Kidney (tissue), 14 donors: ENCODE measurements around the gene OR2M5. TPM values are rescaled to one million over a fixed set of nuclear protein-coding genes. Genes with fewer than 3 reads are reported as not detected.

ENCODE experiments used
- DNase-seq, 5 donors: peaks; one replicate each; pipeline ENCODE4 v3.0.0-alpha.2; 2013 to 2020
- FAIRE-seq: peaks from 2 replicates; lab custom pipeline; 2012; peaks lifted over from hg19 to GRCh38; lab: Jason Lieb, UNC
- H3K27ac ChIP-seq, 2 donors: one replicate each; pipeline ENCODE4 v1.7.0; 2013; ENCODE audit warnings: low read depth in 2 of 2, low read length in 2 of 2, inconsistent platforms in 1 of 2
- H3K27me3 ChIP-seq: one replicate; pipeline ENCODE4 v1.7.1; 2013; ENCODE audit warnings: low read length, inconsistent platforms; ENCODE audit not compliant: control insufficient read depth, insufficient read depth
- H3K36me3 ChIP-seq, 3 donors: one replicate each; pipeline versions ENCODE4 v1.7.0 to v1.7.1; 2013; ENCODE audit warnings: low read length in 3 of 3, control low read depth in 1 of 3, inconsistent platforms in 1 of 3; ENCODE audit not compliant: insufficient read depth in 3 of 3, control insufficient read depth in 2 of 3
- H3K4me1 ChIP-seq, 3 donors: one replicate each; pipeline versions ENCODE4 v1.7.0 to v1.7.1; 2013; ENCODE audit warnings: low read length in 3 of 3, inconsistent platforms in 1 of 3, low read depth in 1 of 3; ENCODE audit not compliant: control insufficient read depth in 2 of 3, insufficient read depth in 2 of 3
- H3K4me3 ChIP-seq, 3 donors: one replicate each; pipeline versions ENCODE4 v1.7.0 to v1.8.1; 2013; ENCODE audit warnings: low read length in 3 of 3, control low read depth in 1 of 3, inconsistent platforms in 1 of 3
- H3K9ac ChIP-seq, 3 donors: one replicate each; pipeline versions ENCODE4 v1.7.0 to v1.7.1; 2013; ENCODE audit warnings: low read length in 3 of 3, control low read depth in 1 of 3, inconsistent platforms in 1 of 3
- H3K9me3 ChIP-seq, 3 donors: one replicate each; pipeline versions ENCODE4 v1.7.0 to v1.7.1; 2013; ENCODE audit warnings: low read length in 3 of 3, control low read depth in 1 of 3, inconsistent platforms in 1 of 3; ENCODE audit not compliant: control insufficient read depth in 2 of 3, insufficient read depth in 1 of 3
- intact Hi-C: fragments of 100-400 bp; cut with DNase I; formaldehyde crosslinking; loops from one replicate; pipeline ENCODE4 v1.11.1; 2022
- polyA plus RNA-seq: library from polyadenylated mRNA; stranded (reverse); fragments of 350-450 nt; fragmentation: Illumina TruSeq; extraction: RNeasy Lipid Tissue Mini Kit (QIAGEN cat#74804); gene quantifications from one replicate; pipeline ENCODE4 v1.2.3, GENCODE V29; 2014; ENCODE audit warnings: low read depth, low replicate concordance; ENCODE audit not compliant: insufficient read depth
- total RNA-seq: library from RNA; stranded (reverse); fragmentation: NEBNext Ultra II Directional; extraction: Animal tissue kit (Norgen Biotek cat#: 25700); gene quantifications from one replicate; pipeline ENCODE4 v1.2.1, GENCODE V29; 2021
- TF ChIP-seq, protein P1 (sequence below): IDR thresholded peaks from 3 replicates; pipeline ENCODE4 v1.5.1; 2012; ENCODE audit warnings: mild to moderate bottlenecking, moderate library complexity, borderline replicate concordance; ENCODE audit not compliant: insufficient read depth; ENCODE audit errors: extremely low read depth
- donor health status: control.
- donor health status: control.
- donor health status: control.
- donor health status: control.
- donor health status: control.
- donor health status: DM: yes; HTN: yes; CAD: no.
- donor health status: Normal renal cell carcinoma (clear cell type).

OR2M5 gene
- total and polyA plus RNA-seq, 2 donors from 2014 or later, result not detected

DNA sequence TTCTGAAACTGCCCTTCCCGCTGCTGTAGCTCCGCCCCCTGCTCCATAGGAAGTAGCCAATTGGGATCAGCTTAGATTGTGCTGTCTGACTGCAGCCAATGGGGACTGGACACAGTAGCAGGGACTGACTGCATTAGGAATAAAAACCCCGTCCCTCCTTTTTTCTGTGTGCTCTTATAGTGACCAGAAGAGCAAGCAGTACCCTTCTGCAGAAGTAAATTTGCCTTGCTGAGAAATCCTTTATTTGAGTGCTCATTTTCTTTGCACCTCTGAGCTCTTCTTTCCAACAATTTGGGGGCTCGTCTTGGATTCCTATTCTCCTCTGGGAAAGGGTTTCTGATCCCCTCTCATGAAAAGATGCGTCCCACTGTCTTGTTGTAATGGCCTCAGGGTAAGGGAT lies 33.8 kb upstream of the OR2M5 start:
- Histone ChIP-seq H3K9ac (no peak overlapping the region), H3K4me1 (no peaks in the 10 kb centered on the region), H3K36me3 (no peaks in the 10 kb centered on the region), H3K27me3 (no peaks in the 10 kb centered on the region), H3K27ac (no peak overlapping the region), H3K4me3 (no peak overlapping the region), H3K9me3 (peaks cover 0 to 23% (median 10%) of the 10 kb centered on the region in 3 donors)
- no peak for DNase-seq
- TF ChIP-seq, protein P1, sequence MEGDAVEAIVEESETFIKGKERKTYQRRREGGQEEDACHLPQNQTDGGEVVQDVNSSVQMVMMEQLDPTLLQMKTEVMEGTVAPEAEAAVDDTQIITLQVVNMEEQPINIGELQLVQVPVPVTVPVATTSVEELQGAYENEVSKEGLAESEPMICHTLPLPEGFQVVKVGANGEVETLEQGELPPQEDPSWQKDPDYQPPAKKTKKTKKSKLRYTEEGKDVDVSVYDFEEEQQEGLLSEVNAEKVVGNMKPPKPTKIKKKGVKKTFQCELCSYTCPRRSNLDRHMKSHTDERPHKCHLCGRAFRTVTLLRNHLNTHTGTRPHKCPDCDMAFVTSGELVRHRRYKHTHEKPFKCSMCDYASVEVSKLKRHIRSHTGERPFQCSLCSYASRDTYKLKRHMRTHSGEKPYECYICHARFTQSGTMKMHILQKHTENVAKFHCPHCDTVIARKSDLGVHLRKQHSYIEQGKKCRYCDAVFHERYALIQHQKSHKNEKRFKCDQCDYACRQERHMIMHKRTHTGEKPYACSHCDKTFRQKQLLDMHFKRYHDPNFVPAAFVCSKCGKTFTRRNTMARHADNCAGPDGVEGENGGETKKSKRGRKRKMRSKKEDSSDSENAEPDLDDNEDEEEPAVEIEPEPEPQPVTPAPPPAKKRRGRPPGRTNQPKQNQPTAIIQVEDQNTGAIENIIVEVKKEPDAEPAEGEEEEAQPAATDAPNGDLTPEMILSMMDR, result no peak
- intact Hi-C loops, result no loop called here
- no peak for FAIRE-seq

DNA sequence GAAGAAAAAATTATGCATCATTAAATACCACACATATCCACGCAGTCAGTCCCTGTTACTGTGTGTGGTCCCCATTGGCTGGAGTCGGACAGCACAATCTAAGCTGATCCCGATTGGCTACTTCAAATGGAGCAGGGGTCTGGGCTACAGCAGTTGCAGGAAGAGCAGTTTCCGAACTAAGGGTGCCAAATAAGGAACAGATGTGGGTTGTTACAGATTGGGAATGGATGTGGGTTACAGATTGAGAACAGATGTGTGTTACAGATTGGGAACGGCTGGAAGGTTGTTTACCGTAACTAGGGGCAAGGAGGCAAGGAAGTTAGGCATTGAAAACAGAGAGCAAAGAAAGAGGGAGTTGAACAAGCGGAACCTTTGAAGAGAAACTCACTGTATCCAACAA lies 30.1 kb upstream of the OR2M5 start:
- H3K4me3 ChIP-seq, result no peak overlapping the region

DNA sequence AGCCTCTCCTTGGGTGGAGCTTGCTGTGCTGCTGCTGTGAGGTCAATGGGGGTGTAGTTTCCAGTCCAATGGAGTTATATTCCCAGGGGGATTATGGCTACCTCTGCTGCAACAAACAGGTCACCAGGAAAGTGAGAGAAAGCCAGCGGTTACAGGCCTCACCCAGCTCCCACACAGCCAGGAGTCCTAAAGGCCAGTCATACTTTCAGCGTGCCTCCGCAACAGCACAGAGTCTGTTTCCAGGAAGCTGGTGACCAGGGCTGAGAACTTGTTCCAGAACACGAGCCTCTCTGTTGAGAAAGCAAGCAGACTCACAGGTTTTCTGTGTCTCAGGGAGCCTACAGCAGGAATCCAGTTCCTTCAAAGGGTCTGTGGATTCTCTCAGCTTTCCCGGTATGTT lies 17.3 kb upstream of the OR2M5 start:
- peaks cover 0 to 4% (median 3%) of the 10 kb centered on the region in 3 donors for H3K9me3 ChIP-seq

More for the DNA sequence above, 30.1 kb upstream of the OR2M5 start:
- Histone ChIP-seq H3K27me3 (no peaks in the 10 kb centered on the region), H3K4me1 (no peaks in the 10 kb centered on the region), H3K36me3 (no peaks in the 10 kb centered on the region), H3K27ac (no peak overlapping the region), H3K9me3 (peaks cover 0 to 21% (median 7%) of the 10 kb centered on the region in 3 donors), H3K9ac (no peak overlapping the region)
- intact Hi-C loops, result no loop called here
- TF ChIP-seq, protein P1, result no peak
- FAIRE-seq, result no peak
- no peak for DNase-seq

More for the DNA sequence above, 17.3 kb upstream of the OR2M5 start:
- Histone ChIP-seq H3K27me3 (no peaks in the 10 kb centered on the region), H3K4me1 (no peaks in the 10 kb centered on the region), H3K27ac (no peak overlapping the region), H3K4me3 (no peak overlapping the region), H3K9ac (no peak overlapping the region), H3K36me3 (no peaks in the 10 kb centered on the region)
- DNase-seq (no peak), FAIRE-seq (no peak)
- intact Hi-C loops, result no loop called here
- TF ChIP-seq, protein P1, result no peak
